Fibroblast of pulmonary artery (primary cell): ENCODE results near the gene ZRANB1.

ENCODE experiments used
- DNase-seq: peaks from one replicate; pipeline ENCODE4 v3.0.0-alpha.2; 2010; ENCODE audit warnings: low read depth
- H3K4me3 ChIP-seq: replicated peaks from 2 replicates; pipeline ENCODE4 v1.5.1; 2011; ENCODE audit warnings: low read depth, mild to moderate bottlenecking, control low read depth, low read length, moderate library complexity
- CTCF ChIP-seq: IDR thresholded peaks from 2 replicates; pipeline ENCODE4 v1.5.1; 2011; ENCODE audit warnings: mild to moderate bottlenecking, control low read depth, low read length, inconsistent platforms; ENCODE audit errors: missing control alignments

ZRANB1 gene

GRCh38 chr10:125001313-125002046 is 59.6 kb downstream of the ZRANB1 start:
- no peak overlapping the region for H3K4me3 ChIP-seq
- TF ChIP-seq CTCF, result no peak

DNA sequence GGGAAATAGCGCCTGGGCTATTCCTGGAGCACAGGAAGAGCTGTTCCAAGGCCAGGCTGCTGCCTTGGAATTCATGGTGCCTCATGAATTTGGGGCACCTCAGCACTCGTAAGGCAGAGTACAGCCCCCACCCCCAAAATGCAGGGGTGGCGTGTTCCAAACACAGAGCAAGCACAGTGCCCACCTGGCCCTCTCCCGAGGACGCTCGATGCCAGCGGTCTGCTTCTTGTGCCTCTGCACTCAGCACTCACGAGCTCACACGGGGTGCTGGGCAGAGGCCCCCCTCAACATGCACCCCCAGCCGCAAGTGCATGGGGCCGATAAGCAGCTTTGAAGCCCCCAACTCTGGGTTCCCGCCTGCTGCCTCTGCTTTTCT is 60.1 kb downstream of the ZRANB1 start:
- no peak overlapping the region for H3K4me3 ChIP-seq
- no peak for DNase-seq
- TF ChIP-seq CTCF, result no peak

More at GRCh38 chr10:125001313-125002046, 59.6 kb downstream of the ZRANB1 start:
- DNase-seq, result no peak

- H3K4me3 ChIP-seq, result no peak overlapping the region
- no peak for TF ChIP-seq CTCF
- DNase-seq, result no peak
Measured at GRCh38 chr10:125002423-125003145, 60.7 kb downstream of the ZRANB1 start.

- no peak overlapping the region for H3K4me3 ChIP-seq
- DNase-seq, result no peak
- TF ChIP-seq CTCF, result no peak
Measured at GRCh38 chr10:125003146-125003900, 61.4 kb downstream of the ZRANB1 start.

- no peak for DNase-seq
- no peak overlapping the region for H3K4me3 ChIP-seq
- TF ChIP-seq CTCF, result no peak
Measured at GRCh38 chr10:125003901-125004467, 62.1 kb downstream of the ZRANB1 start.

- no peak for DNase-seq
- H3K4me3 ChIP-seq, result no peak overlapping the region
- TF ChIP-seq CTCF, result no peak
Measured at GRCh38 chr10:125004571-125005311, 62.8 kb downstream of the ZRANB1 start.
